ENCODE results near the gene DMPK.

The DMPK gene

GRCh38 chr19:45814166-45814780 lies 32.0 kb upstream of the DMPK start:
- no peaks in the 10 kb centered on the region for H3K27me3 ChIP-seq (ENCODE audit: insufficient read depth, poor library complexity, severe bottlenecking)
- H3K27ac ChIP-seq (replicated peaks), result no peak overlapping the region
- H3K4me3 ChIP-seq (replicated peaks; ENCODE audit: insufficient read depth, low read length), result no peak overlapping the region

GRCh38 chr19:45812297-45812696 lies 30.0 kb upstream of the DMPK start:
- no peak for DNase-seq (ENCODE audit: low read depth in 1 of 2, low spot score in 1 of 2)
- no peaks in the 10 kb centered on the region for H3K27me3 ChIP-seq (ENCODE audit: insufficient read depth, poor library complexity, severe bottlenecking)
- H3K4me3 ChIP-seq (replicated peaks; ENCODE audit: insufficient read depth, low read length), result no peak overlapping the region
- H3K27ac ChIP-seq (replicated peaks), result no peak overlapping the region
- no peak for TF ChIP-seq POLR2AphosphoS5 (IDR thresholded peaks at IDR 0.05; ENCODE audit: low read depth)
- no peak for TF ChIP-seq CTCF (IDR thresholded peaks at IDR 0.05; ENCODE audit: insufficient read depth, low read length)
- TF ChIP-seq REST (IDR thresholded peaks at IDR 0.05; ENCODE audit: insufficient replicate concordance, low read depth), result no peak
- no peak for TF ChIP-seq GABPA (IDR thresholded peaks at IDR 0.05; ENCODE audit: low read depth)
- no peak for TF ChIP-seq SPI1 (IDR thresholded peaks at IDR 0.05; ENCODE audit: borderline replicate concordance, low read depth)

More at GRCh38 chr19:45814166-45814780, 32.0 kb upstream of the DMPK start:
- no peak for TF ChIP-seq CTCF (IDR thresholded peaks at IDR 0.05; ENCODE audit: insufficient read depth, low read length)
- no peak for DNase-seq (ENCODE audit: low read depth in 1 of 2, low spot score in 1 of 2)

- Histone ChIP-seq H3K27ac (replicated peaks) (no peak overlapping the region), H3K4me3 (replicated peaks; ENCODE audit: insufficient read depth, low read length) (no peak overlapping the region), H3K27me3 (ENCODE audit: insufficient read depth, poor library complexity, severe bottlenecking) (peaks cover 5% of the 10 kb centered on the region)
- no peak for DNase-seq (ENCODE audit: low read depth in 1 of 2, low spot score in 1 of 2)
- TF ChIP-seq POLR2AphosphoS5 (IDR thresholded peaks at IDR 0.05; ENCODE audit: low read depth) (no peak), GABPA (IDR thresholded peaks at IDR 0.05; ENCODE audit: low read depth) (no peak), REST (IDR thresholded peaks at IDR 0.05; ENCODE audit: insufficient replicate concordance, low read depth) (no peak), CTCF (IDR thresholded peaks at IDR 0.05; ENCODE audit: insufficient read depth, low read length) (no peak), SPI1 (IDR thresholded peaks at IDR 0.05; ENCODE audit: borderline replicate concordance, low read depth) (no peak)
Measured at GRCh38 chr19:45809643-45810159, 27.4 kb upstream of the DMPK start.

GRCh38 chr19:45805719-45806118 lies 23.4 kb upstream of the DMPK start:
- TF ChIP-seq POLR2AphosphoS5 (IDR thresholded peaks at IDR 0.05; ENCODE audit: low read depth), result no peak
- no peak for TF ChIP-seq SPI1 (IDR thresholded peaks at IDR 0.05; ENCODE audit: borderline replicate concordance, low read depth)
- no peak for TF ChIP-seq CTCF (IDR thresholded peaks at IDR 0.05; ENCODE audit: insufficient read depth, low read length)
- TF ChIP-seq REST (IDR thresholded peaks at IDR 0.05; ENCODE audit: insufficient replicate concordance, low read depth), result no peak
- TF ChIP-seq GABPA (IDR thresholded peaks at IDR 0.05; ENCODE audit: low read depth), result no peak

More at GRCh38 chr19:45805719-45806118, 23.4 kb upstream of the DMPK start:
- H3K27ac ChIP-seq (replicated peaks), result no peak overlapping the region
- no peak overlapping the region for H3K4me3 ChIP-seq (replicated peaks; ENCODE audit: insufficient read depth, low read length)
- H3K27me3 ChIP-seq (ENCODE audit: insufficient read depth, poor library complexity, severe bottlenecking), result peaks cover 20% of the 10 kb centered on the region
- no peak for DNase-seq (ENCODE audit: low read depth in 1 of 2, low spot score in 1 of 2)
